ENCODE results near the gene NAV3. TPM values are rescaled to one million over a fixed set of nuclear protein-coding genes. Genes with fewer than 3 reads are reported as not detected.

The NAV3 gene
- total and polyA plus RNA-seq, 12 donors = 5.0 to 53.4 (median 25.9) TPM

GRCh38 chr12:78198896-78199295 is 368.2 kb downstream of the NAV3 start:
- intact Hi-C loops (cut with DNase I) = no loop called here
- Histone ChIP-seq H3K4me1 (replicated peaks in 1 of 2) (no peaks in the 10 kb centered on the region), H3K27ac (no peak overlapping the region), H3K27me3 (no peaks in the 10 kb centered on the region), H3K36me3 (replicated peaks in 1 of 2) (no peaks in the 10 kb centered on the region), H3K9me3 (replicated peaks in 1 of 3) (no peaks in the 10 kb centered on the region), H3K4me3 (no peak overlapping the region)
- TF ChIP-seq POLR2A (IDR thresholded peaks at IDR 0.05) (no peak), CTCF (IDR thresholded peaks at IDR 0.05) (no peak)
- WGBS, 4 donors = 81 to 90% (median 87%) methylated on average over 1 of the region's 1 CpG
- no peak for DNase-seq

GRCh38 chr12:78199926-78200325 is 369.2 kb downstream of the NAV3 start:
- Histone ChIP-seq H3K4me3 (no peak overlapping the region), H3K27me3 (no peaks in the 10 kb centered on the region), H3K36me3 (replicated peaks in 1 of 2) (no peaks in the 10 kb centered on the region), H3K9me3 (replicated peaks in 1 of 3) (no peaks in the 10 kb centered on the region), H3K4me1 (replicated peaks in 1 of 2) (no peaks in the 10 kb centered on the region), H3K27ac (no peak overlapping the region)
- TF ChIP-seq POLR2A (IDR thresholded peaks at IDR 0.05) (no peak), CTCF (IDR thresholded peaks at IDR 0.05) (no peak)
- 69 to 89% (median 86%) methylated on average over 1 of the region's 1 CpG for WGBS, 4 donors
- DNase-seq = no peak
- intact Hi-C loops (cut with DNase I) = no loop called here

GRCh38 chr12:78204926-78205325 is 374.2 kb downstream of the NAV3 start:
- H3K27ac ChIP-seq = no peak overlapping the region
- WGBS, 4 donors = 79 to 91% (median 85%) methylated on average over 4 of the region's 4 CpGs
- DNase-seq = no peak
- no peaks in the 10 kb centered on the region for H3K27me3 ChIP-seq
- no peaks in the 10 kb centered on the region for H3K4me1 ChIP-seq (replicated peaks in 1 of 2)
- intact Hi-C loops (cut with DNase I) = no loop called here
- no peaks in the 10 kb centered on the region for H3K36me3 ChIP-seq (replicated peaks in 1 of 2)
- H3K9me3 ChIP-seq (replicated peaks in 1 of 3) = no peaks in the 10 kb centered on the region
- TF ChIP-seq CTCF (IDR thresholded peaks at IDR 0.05) (no peak), POLR2A (IDR thresholded peaks at IDR 0.05) (no peak)
- no peak overlapping the region for H3K4me3 ChIP-seq

GRCh38 chr12:78208092-78208491 is 377.4 kb downstream of the NAV3 start:
- TF ChIP-seq POLR2A (IDR thresholded peaks at IDR 0.05) (no peak), CTCF (IDR thresholded peaks at IDR 0.05) (no peak)
- Histone ChIP-seq H3K27ac (no peak overlapping the region), H3K27me3 (no peaks in the 10 kb centered on the region), H3K4me3 (no peak overlapping the region), H3K4me1 (replicated peaks in 1 of 2) (no peaks in the 10 kb centered on the region), H3K36me3 (replicated peaks in 1 of 2) (peaks cover 0 to 3% of the 10 kb centered on the region in 2 donors), H3K9me3 (replicated peaks in 1 of 3) (no peaks in the 10 kb centered on the region)
- DNase-seq = no peak
- intact Hi-C loops (cut with DNase I) = no loop called here
- 83 to 94% (median 87%) methylated on average over 6 of the region's 6 CpGs for WGBS, 4 donors
